AG04449 (cell line): Measurements from ENCODE around the gene ABCC3.

ENCODE experiments used
- CTCF ChIA-PET: fragments of 350-600 bp; formaldehyde crosslinking; extraction: SDS; loops from one replicate; lab custom pipeline; 2021; ENCODE audit warnings: antibody characterized with exemption; lab: Yijun Ruan, JAX
- POLR2A ChIA-PET: fragments of 400-600, 350-600 bp; formaldehyde crosslinking; extraction: SDS; loops from one replicate; lab custom pipeline; 2020; ENCODE audit warnings: antibody characterized with exemption, inconsistent platforms; lab: Yijun Ruan, JAX
- DNase-seq: peaks from one replicate; pipeline ENCODE4 v3.0.0-alpha.2; 2010; ENCODE audit warnings: low read depth, low spot score
- H3K4me3 ChIP-seq: 2 replicates; pipeline ENCODE4 v1.5.1; 2011; ENCODE audit warnings: low read depth, mild to moderate bottlenecking, control low read depth, low read length
- CTCF ChIP-seq: IDR thresholded peaks from one replicate; pipeline ENCODE4 v1.5.1; 2011; ENCODE audit warnings: mild to moderate bottlenecking, moderate library complexity, low read length, control low read depth, inconsistent platforms; ENCODE audit not compliant: insufficient read depth; ENCODE audit errors: missing control alignments

Gene ABCC3

GRCh38 chr17:50731575-50732460 is 97.1 kb downstream of the ABCC3 start:
- ChIA-PET POLR2A (no interaction called here), CTCF (interaction anchor here (1.1 to 1.5 kb wide), 2 partner anchors 11 to 181 kb away, joined by 5 to 6 read pairs; no protein-coding TSS in a partner anchor)
- TF ChIP-seq CTCF = no peak
- DNase-seq = no peak
- no peak overlapping the region for H3K4me3 ChIP-seq

GRCh38 chr17:50735287-50735686 is 100.6 kb downstream of the ABCC3 start:
- CTCF ChIA-PET = no interaction called here
- no peak for DNase-seq
- no peak overlapping the region for H3K4me3 ChIP-seq
- no peak for TF ChIP-seq CTCF
- POLR2A ChIA-PET = no interaction called here

- no peak for DNase-seq
- TF ChIP-seq CTCF = no peak
- POLR2A ChIA-PET = no interaction called here
- CTCF ChIA-PET = no interaction called here
- no peak overlapping the region for H3K4me3 ChIP-seq
Measured at GRCh38 chr17:50737118-50737698, 102.5 kb downstream of the ABCC3 start.

- ChIA-PET CTCF (interaction anchor here (1.0 to 1.7 kb wide), 3 partner anchors 9 to 188 kb away, joined by 3 to 5 read pairs (median 3); no protein-coding TSS in a partner anchor), POLR2A (no interaction called here)
- no peak overlapping the region for H3K4me3 ChIP-seq
- no peak for TF ChIP-seq CTCF
- DNase-seq = no peak
Measured at GRCh38 chr17:50739098-50739497, 104.4 kb downstream of the ABCC3 start.
